GM10847 (cell line): ENCODE results near the gene RTP5.

Experiments used
- POLR2A ChIP-seq: IDR thresholded peaks from 2 replicates; pipeline ENCODE4 v1.6.1; 2011; ENCODE audit not compliant: insufficient read length; ENCODE audit errors: extremely low read depth

RTP5 gene

DNA sequence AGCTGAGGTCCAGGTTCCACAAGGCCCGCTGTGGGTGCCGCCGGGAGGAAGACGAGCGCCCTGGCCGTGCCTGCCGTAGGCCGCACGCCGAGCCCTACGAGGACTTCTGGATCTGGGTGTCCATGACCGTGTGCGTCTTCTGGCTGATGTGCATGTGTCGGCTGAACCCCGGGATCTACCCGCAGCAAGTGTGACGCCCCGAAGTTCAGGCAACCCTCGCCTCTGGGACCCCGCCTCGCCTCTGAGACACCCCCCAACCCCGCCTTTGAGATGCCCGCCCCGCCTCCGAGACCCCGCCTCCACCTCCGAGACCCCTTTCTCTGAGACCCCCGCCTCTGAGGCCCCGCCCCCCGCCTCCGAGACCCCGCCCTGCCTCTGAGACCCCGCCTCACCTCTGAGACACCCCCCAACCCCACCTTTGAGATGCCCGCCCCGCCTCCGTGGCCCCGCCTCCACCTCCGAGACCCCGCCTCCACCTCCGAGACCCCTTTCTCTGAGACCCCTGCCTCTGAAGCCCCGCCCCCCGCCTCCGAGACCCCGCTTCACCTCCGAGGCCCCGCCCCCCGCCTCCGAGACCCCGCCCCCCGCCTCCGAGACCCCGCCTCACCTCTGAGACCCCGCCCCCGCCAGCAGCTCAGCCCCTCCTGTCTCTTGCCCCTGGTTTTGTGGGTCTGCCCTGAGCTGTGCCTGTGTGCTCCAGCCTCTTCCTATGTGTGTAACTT, 3.7 kb downstream of the RTP5 start:
- TF ChIP-seq POLR2A: no peak

DNA sequence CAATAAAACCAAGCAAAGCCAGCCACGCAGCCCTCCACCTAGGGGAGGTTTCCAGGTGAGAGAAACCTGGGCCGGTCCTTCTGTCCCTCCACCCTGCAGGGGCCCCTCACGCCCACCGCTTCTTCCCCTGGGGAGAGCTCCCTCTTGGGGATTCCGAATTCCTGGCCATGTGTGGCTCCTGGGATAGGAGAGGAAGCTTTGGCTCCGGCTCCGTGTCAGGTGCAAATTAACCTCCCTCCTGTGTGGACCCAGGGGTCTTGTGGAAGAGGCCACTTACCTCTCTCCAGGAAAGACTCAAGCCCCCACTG, 4.2 kb downstream of the RTP5 start:
- TF ChIP-seq POLR2A: no peak

DNA sequence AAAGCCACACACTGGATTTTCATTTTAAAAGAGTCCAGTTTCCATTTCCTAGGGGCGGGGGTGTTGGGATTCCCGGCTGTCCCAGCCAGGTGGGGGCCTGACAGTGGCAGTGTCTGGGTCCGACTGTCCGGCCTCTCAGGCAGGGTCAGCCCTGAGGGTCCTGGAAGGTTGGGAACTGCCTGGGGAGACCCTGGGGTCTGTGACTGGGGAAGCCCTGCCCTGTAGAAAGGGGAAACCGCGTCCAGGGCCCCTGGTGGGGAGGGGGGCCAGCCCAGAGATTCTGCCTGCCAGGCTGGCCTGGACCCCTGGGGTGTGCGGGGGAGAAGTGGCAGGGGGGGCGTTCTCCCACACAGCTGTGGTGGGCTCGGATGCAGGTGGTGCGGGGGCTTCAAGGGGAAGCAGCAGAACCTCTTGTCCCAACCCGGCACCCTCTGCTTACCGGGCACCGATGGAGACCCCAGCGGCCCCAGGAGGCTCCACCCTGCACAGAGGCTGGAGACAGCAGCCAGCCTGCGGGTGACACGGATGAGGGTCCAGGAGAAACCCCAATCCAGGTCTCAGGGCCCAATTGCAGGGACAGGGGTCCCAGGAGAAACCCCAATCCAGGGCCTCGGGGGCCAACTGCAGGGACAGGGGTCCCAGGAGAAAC, 4.9 kb downstream of the RTP5 start:
- TF ChIP-seq POLR2A: no peak

DNA sequence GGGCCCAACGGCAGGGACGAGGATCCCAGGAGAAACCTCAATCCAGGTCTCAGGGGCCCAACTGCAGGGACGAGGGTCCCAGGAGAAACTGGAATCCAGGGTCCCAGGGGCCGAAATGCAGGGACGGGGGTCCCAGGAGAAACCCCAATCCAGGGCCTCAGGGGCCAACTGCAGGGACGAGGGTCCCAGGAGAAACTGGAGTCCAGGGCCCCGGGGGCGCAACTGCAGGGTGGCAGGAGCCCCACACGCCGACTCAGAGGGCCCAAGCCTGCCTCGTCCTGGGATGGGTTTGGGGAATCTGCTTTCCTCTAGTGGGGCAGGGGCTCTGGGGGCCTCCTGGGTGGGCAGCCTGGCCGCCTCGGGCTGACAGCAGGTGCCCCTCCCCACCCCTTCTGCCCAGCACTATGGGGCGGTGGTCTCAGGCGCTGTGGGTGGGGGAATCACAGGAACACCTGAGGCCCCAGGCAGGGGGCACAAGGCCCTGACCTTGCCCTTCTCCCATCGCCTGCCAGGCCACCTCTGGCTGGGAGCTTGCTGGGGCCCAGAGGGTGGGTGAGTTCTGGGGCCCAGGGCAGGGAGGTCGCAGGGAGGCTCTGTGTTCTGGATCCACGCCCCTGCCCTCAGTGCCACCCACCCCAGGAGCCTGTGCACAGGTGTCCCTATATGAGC, 7.1 kb downstream of the RTP5 start:
- TF ChIP-seq POLR2A: no peak

DNA sequence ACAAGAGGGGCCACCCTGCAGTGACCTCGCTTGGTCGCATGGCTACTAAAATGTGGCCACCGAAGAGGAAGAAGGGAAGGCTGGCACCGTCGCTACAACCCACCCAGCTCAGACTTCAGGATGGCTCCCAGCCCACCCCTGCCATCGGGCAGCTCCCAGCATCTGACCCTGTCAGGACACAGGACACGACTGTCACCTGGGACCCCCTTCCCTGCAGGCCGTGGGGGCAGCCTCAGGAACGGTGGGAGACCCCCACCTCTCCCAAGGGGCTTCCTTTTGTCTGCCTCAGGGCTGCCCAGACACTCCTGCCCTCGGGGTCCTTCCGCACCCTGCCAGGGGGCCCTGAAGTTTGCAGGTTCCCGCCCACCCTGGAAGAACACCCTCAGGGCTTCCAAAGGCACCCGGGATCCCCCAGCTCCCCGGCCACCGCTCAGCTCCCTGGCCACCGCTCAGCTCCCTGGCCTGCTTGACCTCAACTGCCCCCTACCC, 7.7 kb downstream of the RTP5 start:
- no peak for TF ChIP-seq POLR2A

DNA sequence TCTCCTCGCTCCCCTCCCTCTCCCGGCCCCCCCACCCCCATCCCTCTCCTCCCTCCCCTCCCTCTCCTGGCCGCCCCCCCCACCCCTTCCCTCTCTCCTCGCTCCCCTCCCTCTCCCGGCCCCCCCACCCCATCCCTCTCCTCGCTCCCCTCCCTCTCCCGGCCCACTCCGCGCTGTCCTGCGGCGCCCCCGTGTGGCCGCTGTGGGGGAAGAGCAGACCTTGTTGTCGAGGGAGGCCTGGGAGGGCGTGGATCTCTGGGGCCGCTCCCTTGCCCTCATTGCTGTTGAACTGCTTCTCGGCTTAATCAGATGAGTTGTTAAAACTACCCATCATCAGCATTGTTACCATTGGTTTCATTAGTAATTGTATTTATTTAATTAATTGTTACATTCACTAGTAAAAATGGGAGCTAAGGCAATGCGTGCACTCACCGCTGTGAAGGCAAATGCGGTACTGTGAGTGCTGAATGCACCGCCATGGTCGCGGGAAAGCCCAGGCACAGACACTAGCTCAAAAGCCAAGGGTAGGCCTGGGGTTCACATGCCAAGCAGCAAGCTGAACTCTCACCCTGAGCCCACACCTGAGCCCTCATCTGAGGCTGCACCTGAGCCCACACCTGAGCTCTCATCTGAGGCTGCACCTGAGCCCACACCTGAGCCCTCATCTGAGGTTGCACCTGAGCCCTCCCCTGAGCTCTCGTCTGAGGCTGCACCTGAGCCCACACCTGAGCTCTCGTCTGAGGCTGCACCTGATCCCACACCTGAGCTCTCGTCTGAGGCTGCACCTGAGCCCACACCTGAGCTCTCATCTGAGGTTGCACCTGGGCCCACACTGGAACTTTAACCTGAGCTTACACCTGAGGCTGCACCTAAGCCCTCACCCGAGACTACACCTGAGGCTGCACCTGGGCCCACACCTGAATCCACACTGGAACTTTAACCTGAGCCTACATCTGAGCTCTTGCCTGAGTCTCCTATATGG, 8.8 kb downstream of the RTP5 start:
- TF ChIP-seq POLR2A: no peak

DNA sequence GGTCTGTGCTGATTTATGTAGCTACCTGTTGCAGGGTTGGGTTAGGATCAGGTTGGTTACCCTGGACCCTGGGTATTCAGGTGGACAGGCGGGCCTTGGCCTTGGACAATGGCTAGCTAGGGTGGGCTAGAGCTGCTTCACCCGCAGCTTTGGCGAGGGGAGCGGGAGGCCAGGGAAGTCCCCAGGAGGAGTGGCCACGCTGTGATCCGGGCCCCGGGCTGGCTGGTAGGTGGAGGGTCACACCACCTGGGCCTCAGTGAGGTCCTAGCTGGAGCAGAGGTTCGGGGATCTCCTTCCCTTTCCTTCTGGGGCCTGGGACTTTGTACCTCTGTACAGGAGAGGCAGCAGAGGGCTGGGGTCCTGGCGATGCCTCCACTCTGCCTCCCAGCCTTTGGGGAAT, 9.8 kb downstream of the RTP5 start:
- no peak for TF ChIP-seq POLR2A

DNA sequence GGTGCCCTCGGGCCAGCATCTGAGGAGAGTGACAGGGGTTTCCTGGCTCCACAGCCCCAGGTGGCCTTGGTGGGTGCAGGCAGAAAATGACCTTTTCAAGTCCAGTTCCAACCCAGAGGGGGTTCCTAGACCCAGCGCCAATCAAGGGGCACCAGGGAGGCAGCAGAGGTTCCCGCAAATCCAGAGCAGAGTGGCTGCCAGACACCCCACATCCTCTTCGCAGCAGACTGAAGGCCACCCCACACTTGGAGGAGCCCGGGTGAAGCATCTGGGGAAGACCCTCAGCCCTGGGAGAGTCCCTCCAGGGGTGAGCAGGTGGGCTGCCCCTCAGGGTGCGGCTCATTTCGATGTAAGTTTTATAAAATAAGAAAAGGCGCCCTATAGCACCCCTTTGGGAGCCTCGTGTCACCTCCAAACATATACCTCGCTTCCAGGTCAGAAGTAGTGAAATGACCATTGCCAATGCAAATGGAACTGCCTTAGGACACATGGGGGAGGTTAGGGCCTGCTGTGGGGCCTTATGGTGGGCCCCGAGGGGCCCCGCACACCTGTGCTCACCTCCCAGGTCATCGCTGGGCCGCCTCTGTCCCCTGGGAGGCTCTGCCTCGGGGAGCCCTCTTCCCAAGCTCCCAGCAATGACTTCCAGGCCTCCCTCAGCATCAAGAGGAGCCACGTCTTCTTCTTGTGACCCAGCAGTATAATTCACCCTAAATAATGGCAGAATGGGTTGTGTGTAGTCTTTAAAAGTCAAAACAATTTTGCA, 11.0 kb downstream of the RTP5 start:
- no peak for TF ChIP-seq POLR2A

DNA sequence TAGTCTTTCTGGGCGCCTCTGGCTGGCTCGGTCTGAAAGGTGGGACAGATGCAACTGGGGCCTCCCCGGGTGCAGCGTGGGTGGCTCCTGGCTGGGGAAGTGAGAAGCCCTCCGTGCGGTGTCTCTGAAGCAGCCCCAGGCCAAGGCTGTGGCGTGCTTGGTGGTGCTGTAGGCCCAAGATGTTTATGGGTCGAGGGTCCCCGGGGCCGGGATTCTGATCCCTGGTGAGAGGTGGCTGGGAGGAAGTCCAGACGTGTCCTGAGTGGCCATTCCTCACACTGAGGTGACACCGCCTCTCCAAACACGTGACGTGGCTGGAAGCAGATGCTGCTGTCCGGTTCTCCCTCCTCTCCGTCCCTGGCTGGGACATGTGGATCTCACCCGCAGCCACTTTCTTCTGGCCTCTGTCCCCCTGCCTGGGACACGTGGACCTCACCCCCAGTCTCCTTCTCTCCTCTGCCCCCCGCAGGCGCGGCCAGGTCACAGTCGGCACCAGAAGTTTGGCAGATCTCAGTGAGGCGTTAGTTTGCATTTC, 12.6 kb downstream of the RTP5 start:
- peak; percentile 18 for TF ChIP-seq POLR2A

DNA sequence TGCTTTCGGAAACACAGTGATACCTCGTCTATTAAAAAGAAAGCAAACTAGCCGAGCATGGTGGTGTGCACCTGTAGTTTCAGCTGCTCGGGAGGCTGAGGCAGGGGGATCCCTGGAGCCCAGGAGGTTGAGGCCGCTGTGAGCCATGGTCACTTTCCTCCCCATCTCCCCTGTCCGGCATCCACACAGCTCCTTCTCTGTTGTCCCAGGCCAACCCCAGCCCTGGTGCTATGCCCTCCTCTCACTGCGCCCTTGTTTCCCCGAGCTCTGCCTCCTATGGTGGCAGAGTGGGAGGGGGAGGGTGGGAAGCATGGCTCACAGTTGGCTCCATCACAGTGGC, 15.4 kb downstream of the RTP5 start:
- TF ChIP-seq POLR2A: no peak

DNA sequence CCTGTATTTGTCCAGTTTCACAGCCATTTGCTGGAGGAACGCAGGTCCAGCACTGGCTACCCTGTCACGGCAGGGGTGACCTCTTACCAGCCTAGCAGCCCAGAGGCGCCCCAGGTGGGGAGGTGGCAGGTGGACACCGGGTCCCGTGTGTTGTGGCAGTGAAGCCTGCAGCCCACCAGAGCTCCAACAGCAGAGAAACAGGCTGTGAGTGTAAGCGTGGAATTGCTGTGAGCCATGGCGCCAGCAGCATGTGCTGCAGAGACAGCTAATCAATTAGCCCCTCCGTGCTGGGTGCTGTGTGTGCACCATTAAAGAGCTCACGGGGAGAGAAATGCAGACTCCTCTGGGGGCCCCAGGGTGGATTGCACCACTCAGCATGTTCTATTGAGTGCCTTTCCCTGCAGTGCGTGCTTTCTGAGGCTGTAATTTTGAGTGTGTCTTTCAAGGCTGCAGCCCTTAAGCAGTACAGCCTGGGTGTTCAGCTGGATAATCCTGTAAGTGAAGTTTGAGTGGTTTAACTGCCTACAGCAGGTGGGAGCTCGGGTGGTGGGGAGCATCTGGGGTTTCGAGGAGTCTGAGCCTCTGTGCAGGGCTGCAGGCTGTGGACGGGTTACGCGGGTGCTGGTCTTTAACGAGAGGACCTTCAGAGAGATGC, 15.9 kb downstream of the RTP5 start:
- no peak for TF ChIP-seq POLR2A

DNA sequence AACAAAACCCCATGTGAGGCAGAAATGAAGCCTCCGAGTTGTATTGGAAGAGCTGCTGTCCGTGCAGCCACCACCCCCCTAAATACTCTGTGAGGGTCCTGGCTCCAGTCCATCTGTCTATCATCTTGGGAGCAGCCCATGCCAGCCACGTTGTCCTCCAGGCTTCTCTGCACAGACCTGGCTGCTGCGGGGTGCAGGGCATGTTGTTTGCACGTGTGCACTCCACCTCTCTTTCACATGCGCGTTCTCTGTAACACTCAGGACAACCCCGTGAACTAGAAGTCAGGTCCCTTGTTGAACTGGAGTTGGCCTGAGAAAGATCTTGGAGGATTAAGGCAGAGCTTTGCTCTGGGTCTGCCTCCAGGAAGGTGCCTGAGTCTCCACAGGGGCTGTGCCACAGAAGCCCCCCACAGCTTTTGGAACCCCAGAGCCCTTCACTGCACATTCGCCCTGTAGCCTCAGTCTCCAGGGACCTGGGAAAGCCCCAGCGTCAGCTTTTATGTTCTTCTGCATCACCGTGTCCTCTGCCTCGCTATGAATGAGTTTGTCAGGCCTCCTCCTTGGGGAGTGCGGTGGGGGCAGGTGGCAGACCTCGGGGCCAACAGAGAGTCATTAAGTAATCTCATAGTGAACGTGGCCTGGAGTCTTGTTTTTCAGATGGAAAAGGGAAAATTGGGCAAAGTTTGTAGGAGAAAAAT, 16.6 kb downstream of the RTP5 start:
- TF ChIP-seq POLR2A: no peak

DNA sequence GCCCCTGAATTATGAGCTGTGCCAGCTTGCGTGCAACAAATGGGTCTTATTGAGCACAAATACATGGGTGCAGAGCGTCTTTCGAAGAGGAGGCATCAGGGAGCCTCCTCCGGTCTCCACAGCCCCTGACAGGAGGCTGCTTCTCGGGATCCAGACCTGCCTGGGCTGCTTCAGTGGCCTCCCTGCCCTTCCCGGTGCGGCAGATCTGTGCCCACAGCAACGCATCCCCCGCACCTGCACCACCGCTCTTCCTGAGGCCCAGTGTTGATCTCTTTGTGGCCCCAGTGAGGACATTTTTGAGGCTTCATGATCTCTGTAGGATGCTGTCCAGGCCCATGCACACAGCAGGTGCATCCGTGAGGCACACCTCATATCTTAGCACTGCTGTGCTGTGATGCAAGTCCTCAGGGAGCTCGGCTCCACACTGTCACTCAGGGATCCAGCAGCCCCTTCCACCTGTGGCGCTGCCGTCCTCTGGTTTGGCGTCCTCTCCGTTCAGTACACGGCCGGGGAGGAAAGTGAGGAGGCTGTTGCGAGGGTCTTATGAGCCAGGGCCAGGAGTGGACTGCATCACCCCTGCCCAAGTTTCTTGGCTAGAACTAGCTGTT, 17.4 kb downstream of the RTP5 start:
- no peak for TF ChIP-seq POLR2A
